Myocyte (in vitro differentiated cells): Measurements from ENCODE around the gene MEAF6. TPM values are rescaled to one million over a fixed set of nuclear protein-coding genes. Genes with fewer than 3 reads are reported as not detected.
"Not testable (repeated sequence)": the region's sequence is repeated elsewhere in the genome, so short reads cannot be mapped to it uniquely, and the experiment has no call there.

Experiments
- DNase-seq: peaks from one replicate; pipeline ENCODE4 v3.0.0-alpha.2; 2012; ENCODE audit warnings: low read depth
- polyA plus RNA-seq: library from polyadenylated mRNA; unstranded; fragments of >200 nt; gene quantifications from one replicate; pipeline ENCODE4 v1.2.1, GENCODE V29; 2012; ENCODE audit warnings: missing spikeins
- total RNA-seq: library from RNA; depleted of rRNA; stranded (reverse); fragments of >200 nt; gene quantifications from 2 replicates; pipeline ENCODE4 v1.2.3, GENCODE V29; 2014

Gene MEAF6
- total RNA-seq: 88.6 and 116 TPM in 2 replicates
- polyA plus RNA-seq: 56.5 TPM

DNA sequence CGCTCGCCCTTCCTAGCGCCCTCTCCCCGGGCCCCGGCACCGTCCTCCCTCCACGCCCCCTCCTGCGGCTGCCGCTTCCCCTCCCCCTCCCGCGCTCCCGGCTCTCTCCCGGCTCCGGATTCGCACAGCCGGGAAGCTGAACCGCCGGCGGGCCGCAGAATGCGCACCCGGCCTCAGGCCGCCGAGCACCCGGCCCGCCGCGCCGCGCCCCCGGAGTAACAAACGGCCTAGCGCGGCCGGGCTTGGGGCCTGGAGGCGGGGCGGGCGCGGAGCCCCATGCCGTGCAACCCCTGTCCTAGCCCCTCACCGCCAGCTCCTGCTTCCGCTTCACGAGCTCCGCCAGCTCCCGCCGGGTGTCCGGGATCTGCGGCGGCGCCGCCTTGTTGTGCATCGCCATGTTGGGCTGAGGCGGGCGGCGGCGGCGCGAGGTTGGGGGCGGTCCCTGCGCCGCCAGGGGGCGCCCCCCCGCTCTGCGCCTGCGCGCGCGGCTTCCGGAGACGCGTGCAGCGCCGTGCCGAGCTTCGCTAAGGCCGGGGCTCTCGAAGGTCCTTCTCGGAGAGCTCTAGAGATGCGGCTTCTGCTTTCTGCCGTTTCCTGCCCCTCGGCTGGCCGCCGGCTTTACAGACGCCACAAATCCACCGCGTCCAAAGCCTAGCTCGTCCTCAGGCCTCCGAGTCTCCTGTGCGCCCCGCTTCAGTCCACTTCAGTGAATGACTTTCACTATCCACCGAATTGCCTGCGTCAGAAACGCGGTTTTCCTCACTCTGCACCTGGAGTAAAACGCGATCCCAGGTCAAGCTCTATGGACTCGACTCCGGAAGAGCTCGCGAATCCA is at the start of gene MEAF6:
Gene MEAF6 (minus strand): TSS at position 417 of the 835 bp plus-strand sequence. CDS start 20 bp downstream, at position 397.
- peak; percentile 80 for DNase-seq

DNA sequence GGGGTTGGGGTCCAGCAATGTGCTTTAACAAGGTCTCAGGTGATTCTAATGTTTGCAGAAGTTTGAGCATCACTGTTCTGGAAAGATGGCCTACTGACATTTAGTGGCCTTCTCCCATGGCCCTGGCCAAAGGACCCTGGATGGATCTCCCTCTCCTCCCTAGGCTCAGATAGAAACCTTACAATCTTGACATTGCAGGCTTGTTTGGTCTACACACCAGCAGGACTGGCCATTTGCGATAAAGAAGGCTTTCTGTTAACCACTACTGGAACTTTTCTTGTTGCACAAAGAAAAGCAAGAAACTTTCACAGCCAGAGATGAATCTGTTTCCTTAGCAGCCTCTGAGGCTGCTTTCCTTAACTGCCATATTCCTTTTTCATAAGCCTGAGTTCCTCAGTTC is 48.4 kb upstream of the MEAF6 start:
- no peak for DNase-seq

DNA sequence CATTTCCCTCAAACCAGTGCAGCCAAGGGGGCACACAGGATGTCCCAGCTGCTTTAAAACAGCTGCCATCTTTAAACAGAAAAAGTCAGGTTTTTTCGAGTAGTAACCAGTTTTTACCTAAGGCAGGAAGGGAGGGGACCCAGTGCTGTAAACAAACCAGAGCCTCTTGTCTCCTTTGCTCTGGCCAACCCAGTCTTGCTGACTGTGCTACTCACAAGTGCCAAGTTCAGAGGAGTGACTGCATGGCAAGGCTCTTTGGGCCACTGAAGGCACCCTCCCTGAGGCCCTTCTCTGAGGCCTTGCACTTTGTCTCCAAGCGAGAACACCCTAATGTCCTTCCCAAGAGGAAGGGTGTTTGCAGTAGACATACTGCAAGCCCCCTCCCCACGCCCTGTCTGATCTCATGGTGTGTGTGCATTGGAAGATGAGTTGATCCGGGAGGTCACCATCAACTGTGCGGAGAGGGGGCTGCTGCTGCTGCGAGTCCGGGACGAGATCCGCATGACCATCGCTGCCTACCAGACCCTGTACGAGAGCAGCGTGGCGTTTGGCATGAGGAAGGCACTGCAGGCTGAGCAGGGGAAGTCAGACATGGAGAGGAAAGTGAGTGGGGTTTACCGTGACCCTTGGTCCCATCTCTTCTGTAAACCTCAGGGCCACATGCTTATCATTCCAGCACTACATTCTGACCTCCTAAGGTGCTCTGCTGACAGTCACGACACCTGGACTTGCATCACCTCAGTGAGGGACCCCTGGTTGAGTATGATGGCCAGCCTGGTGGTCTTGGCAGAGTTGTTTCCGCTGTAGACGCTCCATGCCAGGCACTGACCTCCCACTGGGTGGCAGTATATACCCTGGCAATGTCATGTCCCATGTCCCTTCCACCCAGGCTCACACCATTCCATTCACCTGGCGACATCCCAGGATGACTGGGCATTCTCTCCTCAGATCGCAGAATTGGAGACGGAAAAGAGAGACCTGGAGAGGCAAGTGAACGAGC is 46.9 kb upstream of the MEAF6 start:
- no peak for DNase-seq

DNA sequence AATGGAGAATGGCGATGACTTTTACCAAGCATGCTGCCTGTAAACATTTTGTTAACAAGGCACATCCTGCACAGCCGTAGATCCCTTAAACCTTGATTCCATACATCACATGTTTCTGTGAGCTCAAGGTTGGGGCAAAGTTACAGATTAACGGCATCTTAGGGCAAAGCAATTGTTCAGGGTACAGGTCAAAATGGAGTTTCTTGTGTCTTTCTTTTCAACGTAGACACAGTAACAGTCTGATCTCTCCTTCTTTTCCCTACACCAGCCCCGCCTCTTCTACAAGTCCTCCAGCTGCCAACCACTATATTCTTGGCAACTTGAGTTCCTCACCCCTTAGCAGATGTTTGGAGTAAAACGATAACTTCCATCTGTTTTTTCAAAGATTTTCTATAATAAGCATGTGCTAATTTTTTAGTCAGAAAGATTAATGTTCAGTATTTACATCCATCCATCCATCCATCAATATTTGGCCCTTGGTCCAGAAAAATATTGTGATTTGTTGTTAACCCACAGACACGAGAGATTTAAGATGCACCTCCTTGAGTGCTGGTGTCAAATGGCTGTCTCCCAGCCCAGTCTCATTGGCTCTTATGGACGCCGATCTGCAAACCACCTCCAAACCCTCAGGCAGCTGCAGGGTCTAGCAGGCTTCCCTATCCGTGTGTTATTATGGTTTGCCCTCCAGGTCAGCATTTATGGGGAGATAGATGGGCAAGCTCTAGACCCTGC is 46.0 kb upstream of the MEAF6 start:
- peak; percentile 49 for DNase-seq

DNA sequence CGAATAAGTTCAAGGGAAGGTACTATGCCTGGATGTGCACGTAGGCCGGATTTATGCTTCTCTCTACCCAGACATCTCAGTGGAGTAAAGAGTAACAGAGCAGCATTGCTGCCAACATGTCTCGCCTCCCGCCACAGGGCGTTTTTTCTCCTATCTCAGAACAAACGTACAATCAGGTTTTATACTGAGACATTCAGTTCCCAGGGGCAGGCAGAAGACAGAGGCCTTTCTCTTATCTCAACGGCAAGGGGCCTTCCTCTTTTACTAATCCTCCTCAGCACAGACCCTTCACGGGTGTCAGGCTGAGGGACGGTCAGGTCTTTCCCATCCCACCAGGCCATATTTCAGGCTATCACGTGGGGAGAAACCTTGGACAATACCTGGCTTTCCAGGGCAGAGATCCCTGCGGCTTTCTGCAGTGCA is 45.4 kb upstream of the MEAF6 start:
- not testable (repeated sequence) for DNase-seq

DNA sequence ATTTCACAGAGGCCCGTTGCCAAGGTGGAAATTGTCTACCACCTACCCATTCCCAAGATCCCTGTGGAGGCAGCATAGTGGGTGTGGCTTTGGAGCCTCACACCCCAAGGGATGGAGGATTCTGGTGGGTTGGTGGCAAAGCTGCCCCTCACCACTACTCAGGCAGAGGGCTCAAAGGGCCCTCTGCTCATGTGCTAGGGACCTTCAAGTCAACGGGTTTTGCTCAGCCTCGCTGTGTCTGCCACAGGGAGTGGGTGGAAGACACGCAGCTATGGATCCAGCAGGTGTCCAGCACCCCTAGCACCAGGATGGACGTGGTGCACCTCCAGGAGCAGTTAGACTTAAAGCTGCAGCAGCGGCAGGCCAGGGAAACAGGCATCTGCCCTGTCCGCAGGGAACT is 44.5 kb upstream of the MEAF6 start:
- no peak for DNase-seq

DNA sequence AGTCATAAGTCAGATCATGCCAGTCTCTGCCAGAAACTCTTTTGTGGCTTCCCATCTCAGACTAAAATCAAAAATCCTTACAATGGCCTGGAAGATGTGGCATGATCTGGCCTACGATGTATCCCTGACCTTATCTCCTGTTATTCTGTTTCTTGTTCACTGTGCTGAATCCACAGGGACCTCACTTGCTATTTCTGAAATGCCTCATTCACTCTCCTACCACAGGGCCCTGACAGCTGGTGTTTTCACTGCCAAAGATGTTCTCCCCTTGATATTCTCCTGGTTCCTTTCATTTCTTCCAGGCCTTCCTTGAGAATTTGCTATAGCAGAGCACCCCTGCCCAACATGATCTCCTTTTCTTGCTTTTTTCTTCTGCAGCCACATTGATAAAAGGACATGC is 43.8 kb upstream of the MEAF6 start:
- peak; percentile 78 for DNase-seq

DNA sequence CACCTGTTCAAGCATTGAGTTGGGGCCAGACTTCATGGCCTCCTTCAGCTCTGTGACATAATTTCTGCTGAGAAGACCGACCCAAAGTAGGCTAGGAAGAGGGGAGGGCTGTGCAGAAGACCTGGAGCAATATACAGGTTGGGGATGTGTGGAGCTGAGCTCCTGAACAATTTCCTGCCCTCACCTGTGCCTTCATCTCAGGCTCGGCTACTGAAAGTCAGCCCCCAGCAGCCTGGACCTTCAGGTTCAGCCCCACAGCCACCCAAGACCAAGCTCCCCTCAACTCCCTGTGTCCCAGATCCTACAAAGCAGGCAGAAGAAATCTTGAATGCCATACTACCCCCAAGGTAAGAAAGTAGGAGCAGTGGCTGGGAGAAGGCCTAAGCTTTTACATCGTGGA is 42.8 kb upstream of the MEAF6 start:
- no peak for DNase-seq

DNA sequence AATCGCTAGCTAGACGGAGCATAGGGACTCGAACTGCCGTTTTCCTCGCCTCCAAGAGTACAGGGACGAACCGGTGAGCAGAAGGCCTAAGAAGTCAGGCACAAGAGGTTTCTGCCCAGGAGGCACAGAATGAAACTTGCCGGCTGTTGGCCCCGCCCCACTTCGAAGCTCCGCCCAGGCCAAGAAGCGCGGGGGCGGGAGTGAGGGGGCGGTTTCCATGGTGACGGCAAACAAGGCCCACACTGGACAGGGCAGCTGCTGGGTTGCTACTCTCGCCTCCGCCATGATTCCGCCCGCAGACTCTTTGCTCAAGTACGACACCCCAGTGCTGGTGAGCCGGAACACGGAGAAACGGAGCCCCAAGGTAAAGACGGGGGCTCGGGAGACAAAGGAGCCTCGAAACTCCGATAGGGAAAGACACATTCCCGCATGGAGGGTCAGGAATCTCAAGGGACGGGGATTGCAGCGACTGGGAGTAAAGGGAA is 42.2 kb upstream of the MEAF6 start, which contains the start of gene DNALI1:
Gene DNALI1 (plus strand): TSS at position 229 of the 485 bp plus-strand sequence. CDS start 55 bp downstream, at position 284.
- peak; percentile 95 for DNase-seq

DNA sequence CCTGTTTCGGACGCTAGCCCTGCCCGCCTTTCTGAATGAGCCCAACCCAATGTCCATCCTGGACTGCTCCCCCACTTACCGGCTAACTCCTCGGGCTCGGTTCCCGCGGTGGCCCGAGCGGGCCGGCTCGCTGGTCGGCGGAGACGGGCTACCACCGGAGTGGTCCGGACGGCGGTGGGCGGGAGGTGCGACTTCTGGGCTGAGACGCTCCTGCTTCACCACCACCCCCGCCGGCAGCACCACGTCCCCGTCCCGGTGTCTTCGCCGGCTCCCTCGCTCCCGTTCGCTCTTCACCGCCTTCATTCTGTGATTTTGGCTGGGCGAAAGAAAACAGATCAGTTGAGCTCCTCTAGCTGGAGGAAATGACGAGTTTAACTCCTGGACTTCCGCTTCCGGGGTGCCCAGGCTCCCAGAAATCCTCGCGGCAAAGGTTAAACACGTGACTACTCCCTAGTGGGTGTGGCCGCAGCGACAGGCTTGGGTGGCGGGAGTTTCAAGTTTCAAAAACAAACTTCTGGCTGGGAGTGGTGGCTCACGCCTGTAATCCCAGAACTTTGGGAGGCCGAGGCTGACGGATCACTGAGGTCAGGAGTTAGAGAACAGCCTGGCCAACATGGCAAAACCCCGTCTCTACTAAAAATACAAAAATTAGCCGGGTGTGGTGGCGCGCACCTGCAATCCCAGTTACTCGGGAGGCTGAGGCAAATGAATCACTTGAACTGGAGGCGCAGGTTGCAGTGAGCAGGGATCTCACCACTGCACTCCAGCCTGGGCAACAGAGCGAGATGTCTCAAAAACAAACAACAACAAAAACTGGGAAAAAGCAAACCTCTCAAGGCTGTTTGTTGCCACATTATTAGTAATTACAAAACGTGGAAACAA is 39.6 kb upstream of the MEAF6 start, which contains the start of gene SNIP1:
Gene SNIP1 (minus strand): TSS at position 367 of the 882 bp plus-strand sequence. CDS start 64 bp downstream, at position 303.
- peak; percentile 96 for DNase-seq

DNA sequence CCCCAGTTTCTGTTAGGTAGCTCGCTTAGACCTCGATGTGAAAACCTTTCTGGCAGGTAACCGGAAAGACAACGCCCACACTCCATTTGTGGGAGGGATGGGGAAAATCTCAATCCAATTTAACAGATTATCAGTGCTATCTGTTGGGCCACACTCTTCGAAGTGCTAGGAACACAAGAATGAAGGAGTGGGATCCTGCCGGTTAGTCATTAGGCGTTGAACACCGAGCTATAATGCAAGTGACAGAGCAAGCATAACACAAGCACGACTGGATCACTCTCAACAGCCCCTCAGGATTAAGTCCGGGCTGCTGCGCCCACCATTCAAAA is 39.0 kb upstream of the MEAF6 start:
- no peak for DNase-seq

DNA sequence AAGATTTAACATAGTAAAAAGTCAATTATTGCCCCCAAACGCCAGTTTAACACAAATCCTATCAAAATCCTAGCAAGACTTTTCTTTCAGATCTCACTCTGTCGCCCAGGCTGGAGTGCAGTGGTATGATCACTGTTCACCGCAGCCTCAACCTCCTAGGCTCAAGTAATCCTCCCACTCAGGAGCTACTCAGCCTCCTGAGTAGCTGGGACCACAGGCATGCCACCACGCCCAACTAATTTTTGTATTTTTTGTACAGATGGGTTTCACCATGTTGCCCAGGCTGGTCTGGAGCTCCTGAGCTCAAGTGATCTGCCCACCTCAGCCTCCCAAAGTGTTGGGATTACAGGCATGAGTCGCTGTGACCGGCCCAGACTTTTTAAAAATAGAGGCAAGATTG is 34.8 kb upstream of the MEAF6 start:
- peak; percentile 21 for DNase-seq

DNA sequence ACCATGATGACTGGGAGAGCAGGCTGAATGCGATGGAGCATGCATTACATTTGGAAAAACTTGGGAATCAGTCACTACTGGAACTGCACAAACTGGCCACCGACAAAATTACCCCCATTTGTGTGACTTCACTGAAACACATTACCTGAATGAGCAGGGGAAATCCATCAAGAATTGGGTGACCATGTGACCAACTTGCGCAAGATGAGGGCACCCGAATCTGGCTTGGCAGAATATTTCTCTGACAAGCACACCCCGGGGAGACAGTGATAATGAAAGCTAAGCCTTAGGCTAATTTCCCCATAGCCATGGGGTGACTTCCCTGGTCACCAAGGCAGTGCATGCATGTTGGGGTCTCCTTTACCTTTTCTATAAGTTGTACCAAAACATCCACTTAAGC is 30.5 kb upstream of the MEAF6 start:
- no peak for DNase-seq

DNA sequence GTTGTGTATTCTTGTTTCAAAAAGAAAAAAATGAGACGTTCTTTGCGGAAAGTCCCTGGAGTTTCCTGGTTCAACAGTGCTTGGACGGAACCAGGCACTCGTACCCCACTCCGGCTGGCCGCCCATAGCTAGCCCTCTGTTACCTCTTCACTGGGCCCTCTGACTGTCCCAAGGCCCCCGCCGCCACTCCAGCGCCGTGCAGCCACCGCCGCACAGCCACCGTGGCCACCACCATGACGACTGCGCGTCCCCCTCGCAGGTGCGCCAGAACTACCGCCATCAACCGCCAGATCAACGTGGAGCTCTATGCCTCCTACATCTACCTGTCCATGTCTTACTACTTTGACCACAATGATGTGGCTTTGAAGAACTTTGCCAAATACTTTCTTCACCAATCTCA is 30.0 kb upstream of the MEAF6 start:
- DNase-seq: no peak

DNA sequence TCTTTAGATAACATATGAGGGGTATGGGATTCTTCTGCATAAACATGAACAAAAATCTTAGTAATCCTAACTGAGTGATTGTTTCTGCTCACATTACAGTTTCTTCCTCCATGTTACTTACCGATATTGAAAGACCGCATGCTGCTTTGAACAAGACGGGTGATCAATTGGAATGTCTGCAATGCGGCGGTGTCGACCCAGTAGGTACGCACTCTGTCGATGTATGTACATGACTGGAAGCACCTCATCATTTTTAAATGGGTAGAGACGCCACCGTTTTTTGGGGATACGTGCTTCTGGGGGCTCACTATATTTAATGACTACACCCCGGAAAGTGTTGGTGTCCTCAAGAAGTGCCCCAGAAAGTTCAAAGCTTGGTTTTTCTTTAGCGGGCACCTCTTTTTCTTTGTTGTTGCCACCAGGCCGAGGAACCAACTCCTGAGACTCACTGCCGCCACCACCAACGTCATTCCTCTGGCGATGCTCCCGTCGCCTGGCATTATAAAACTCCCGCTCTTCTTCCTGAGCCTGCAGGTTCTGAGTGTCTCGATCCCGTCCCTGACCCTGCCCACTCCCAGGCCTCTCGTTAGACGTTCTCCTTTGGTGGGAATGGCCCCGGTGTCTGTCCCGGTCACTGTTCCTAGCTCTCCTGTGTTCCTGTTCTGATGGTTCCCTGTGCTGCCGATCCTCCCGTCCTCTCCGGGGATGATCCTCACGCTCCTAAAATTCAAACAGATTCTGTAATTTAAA is 25.6 kb upstream of the MEAF6 start:
- no peak for DNase-seq

DNA sequence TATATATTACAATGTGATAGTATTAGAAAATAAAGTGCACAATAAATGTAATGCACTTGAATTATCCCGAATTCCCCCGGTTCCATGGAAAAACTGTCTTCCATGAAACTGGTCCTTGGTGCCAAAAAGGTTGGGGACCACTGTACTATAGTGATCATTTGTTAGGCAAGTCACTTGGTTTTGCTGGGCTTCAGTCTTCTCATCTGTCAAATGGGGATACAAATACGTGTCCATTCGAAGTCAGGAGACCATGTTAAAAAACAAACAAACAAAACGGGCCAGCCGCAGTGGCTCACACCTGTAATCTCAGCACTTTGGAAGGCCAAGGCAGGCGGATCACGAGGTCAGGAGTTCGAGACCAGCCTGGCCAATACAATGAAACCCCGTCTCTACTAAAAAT is 24.6 kb upstream of the MEAF6 start:
- not testable (repeated sequence) for DNase-seq

DNA sequence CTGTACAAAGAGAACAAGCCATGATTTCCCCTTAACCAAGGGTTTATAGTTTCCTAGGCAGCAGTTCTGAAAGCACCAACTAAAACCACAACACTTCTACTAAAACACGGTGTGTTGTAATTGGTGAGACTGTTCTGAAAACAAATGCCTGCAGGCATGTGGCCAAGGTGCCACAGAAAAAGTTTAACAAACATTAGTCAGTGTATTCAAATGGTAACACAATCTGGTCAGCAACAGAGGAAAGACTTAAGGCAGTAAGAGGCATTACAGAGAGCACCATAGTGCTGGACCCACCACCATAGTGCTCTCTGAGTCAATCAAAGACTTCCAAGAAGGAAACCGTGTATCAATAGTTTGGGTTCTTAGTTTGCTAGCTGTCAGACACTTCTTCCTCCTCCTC is 22.8 kb upstream of the MEAF6 start:
- DNase-seq: peak; percentile 53

DNA sequence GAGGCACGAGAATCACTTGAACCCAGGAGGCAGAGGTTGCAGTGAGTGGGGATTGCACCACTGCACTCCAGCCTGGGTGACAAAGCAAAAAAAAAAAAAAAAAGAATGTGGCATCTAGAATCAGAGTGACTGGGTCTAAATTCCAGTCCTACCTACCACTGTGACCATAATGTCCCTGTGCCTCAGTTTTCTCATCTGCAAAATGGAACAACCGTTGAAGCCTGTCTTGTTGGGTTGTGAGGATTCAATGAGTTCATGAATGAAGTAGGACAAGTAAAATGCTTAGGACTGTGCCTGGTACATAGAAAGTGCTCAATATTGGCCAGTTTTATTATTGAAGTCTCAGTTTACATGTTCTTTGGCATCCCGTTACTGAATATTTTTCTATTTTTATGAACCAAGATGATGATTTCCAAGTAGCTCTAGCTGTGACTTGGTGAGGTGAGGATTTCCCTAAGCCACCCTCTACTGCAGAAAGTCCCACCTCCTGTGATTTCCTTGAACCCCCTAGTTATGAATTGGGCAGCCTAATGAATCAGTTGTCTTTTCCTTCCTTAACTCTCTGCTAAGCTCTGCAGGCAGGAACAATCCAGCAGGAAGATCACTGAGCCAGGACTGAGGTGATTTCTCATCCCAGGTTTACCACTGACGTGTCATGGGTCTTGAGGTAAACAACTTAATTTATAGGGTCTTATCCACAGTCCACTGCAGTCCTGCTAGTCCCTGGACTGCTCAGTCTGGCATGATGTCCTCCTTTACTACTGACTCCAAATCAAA is 18.9 kb upstream of the MEAF6 start:
- no peak for DNase-seq
